Panc1 (cell line): Measurements from ENCODE around the gene LIN9. TPM values are rescaled to one million over a fixed set of nuclear protein-coding genes. Genes with fewer than 3 reads are reported as not detected.

Source experiments
- ATAC-seq: fragments of 200-7000 bp; cut with Tn5 transposase; 2 replicates; pipeline ENCODE4 v1.9.1; 2020; ENCODE audit warnings: mild to moderate bottlenecking, moderate library complexity
- BruUV-seq: library from RNA; stranded (reverse); fragments of 400-500 nt; replicated peaks from 2 replicates; lab custom pipeline; 2021; lab: Mats Ljungman, UMichigan
- CTCF ChIA-PET: fragments of 300-600 bp; sonication (Branson Sonifier 250); formaldehyde crosslinking; loops from one replicate; lab custom pipeline; 2022; ENCODE audit warnings: antibody characterized with exemption; lab: Charles Lee
- POLR2A ChIA-PET: fragments of 300-600 bp; sonication (Branson Sonifier 250); formaldehyde crosslinking; loops from one replicate; lab custom pipeline; 2022; ENCODE audit warnings: antibody characterized with exemption; lab: Charles Lee
- DNase-seq: peaks from one replicate; pipeline ENCODE4 v3.0.0-alpha.2; 2010; ENCODE audit warnings: low read depth, low spot score
- H3K27ac ChIP-seq: 2 replicates; pipeline ENCODE4 v1.5.1; 2011; ENCODE audit warnings: mild to moderate bottlenecking, low read length, inconsistent platforms
- H3K27me3 ChIP-seq: fragments of 200-500 bp; sonication (Bioruptor generic); 2 replicates; pipeline ENCODE4 v1.6.0; 2014; ENCODE audit warnings: low read length, inconsistent platforms; ENCODE audit not compliant: control insufficient read depth, insufficient read depth
- H3K36me3 ChIP-seq: fragments of 200-500 bp; sonication (Bioruptor generic); 2 replicates; pipeline ENCODE4 v1.5.1; 2014; ENCODE audit warnings: inconsistent platforms, mild to moderate bottlenecking, low read length, moderate library complexity; ENCODE audit not compliant: control insufficient read depth, insufficient read depth
- H3K4me1 ChIP-seq: 2 replicates; pipeline ENCODE4 v1.5.1; 2011; ENCODE audit warnings: inconsistent platforms, mild to moderate bottlenecking, low read length, moderate library complexity; ENCODE audit not compliant: control insufficient read depth, insufficient read depth
- H3K4me3 ChIP-seq, 2 experiments: 2 replicates each; pipeline ENCODE4 v1.5.1; 2011 to 2012; ENCODE audit warnings: low read depth in 2 of 2, low read length in 2 of 2, mild to moderate bottlenecking in 2 of 2, inconsistent platforms in 1 of 2, moderate library complexity in 1 of 2
- H3K9me3 ChIP-seq: fragments of 200-500 bp; sonication (Bioruptor generic); 2 replicates; pipeline ENCODE4 v1.5.1; 2014; ENCODE audit warnings: low read depth, mild to moderate bottlenecking, inconsistent platforms, low read length, moderate library complexity; ENCODE audit not compliant: control insufficient read depth, insufficient read depth
- CTCF ChIP-seq: fragments of 450-650 bp; IDR thresholded peaks from 2 replicates; pipeline ENCODE4 v1.5.1; 2017; ENCODE audit warnings: mild to moderate bottlenecking
- POLR2AphosphoS5 ChIP-seq: IDR thresholded peaks from 2 replicates; pipeline ENCODE4 v1.6.1; 2012; ENCODE audit warnings: mild to moderate bottlenecking, low read depth, low read length, moderate library complexity
- REST ChIP-seq, 2 experiments: IDR thresholded peaks; 2 replicates each; pipeline ENCODE4 v1.6.1; 2011 to 2012; ENCODE audit warnings: low read depth in 2 of 2, control low read depth in 1 of 2, low read length in 1 of 2, mild to moderate bottlenecking in 1 of 2, moderate library complexity in 1 of 2; ENCODE audit not compliant: insufficient read depth in 1 of 2
- SIN3A ChIP-seq: IDR thresholded peaks from 2 replicates; pipeline ENCODE4 v1.6.1; 2012; ENCODE audit warnings: low read depth, mild to moderate bottlenecking, low read length, moderate library complexity, borderline replicate concordance; ENCODE audit not compliant: insufficient read depth
- TCF7L2 ChIP-seq: IDR thresholded peaks from 2 replicates; pipeline ENCODE4 v1.6.1; 2011; ENCODE audit warnings: mild to moderate bottlenecking, low read depth, low read length, inconsistent platforms
- in situ Hi-C: cut with HindIII; loops from 2 replicates; pipeline ENCODE4 v1.10.0; 2016; ENCODE audit warnings: low sequenced_read_pairs, low pct_unique_long_range_greater_than_20kb
- intact Hi-C: fragments of 100-400 bp; cut with micrococcal nuclease; formaldehyde crosslinking; loops from one replicate; pipeline ENCODE4 v1.10.0; 2022; ENCODE audit not compliant: unreplicated experiment
- total RNA-seq: library from RNA; stranded (reverse); gene quantifications from one replicate; pipeline ENCODE4 v1.2.1, GENCODE V29; 2021; ENCODE audit not compliant: unreplicated experiment

Gene LIN9
- total RNA-seq, 1 experiment from 2014 or later, result 11.4 TPM

- no peak overlapping the region for H3K4me3 ChIP-seq
- no peak overlapping the region for H3K27ac ChIP-seq
- peaks cover 13% of the 10 kb centered on the region; the same call in 1 of the 2 replicates for H3K36me3 ChIP-seq
- intact Hi-C loops (no loop called here), in situ Hi-C loops (no loop called here)
- ChIA-PET POLR2A (no interaction called here), CTCF (no interaction called here)
- no peaks in the 10 kb centered on the region for H3K9me3 ChIP-seq
- TF ChIP-seq POLR2AphosphoS5, result no peak
- TF ChIP-seq CTCF, result no peak
- no peak for TF ChIP-seq REST (IDR thresholded peaks at IDR 0.05; ENCODE audit: insufficient read depth in 1 of 2, low read depth in 2 of 2, low read length in 1 of 2)
- TF ChIP-seq SIN3A, result no peak
- TF ChIP-seq TCF7L2, result no peak
- H3K27me3 ChIP-seq, result no peaks in the 10 kb centered on the region
- H3K4me1 ChIP-seq, result no peaks in the 10 kb centered on the region
- no TSS peak for BruUV-seq
- no peak for ATAC-seq
- no peak for DNase-seq
Observed at GRCh38 chr1:226233293-226233692, 75.7 kb downstream of the LIN9 start.

- no peaks in the 10 kb centered on the region for H3K27me3 ChIP-seq
- no peak for DNase-seq
- no peaks in the 10 kb centered on the region for H3K9me3 ChIP-seq
- POLR2A ChIA-PET, result interaction anchor here (0.6 to 0.7 kb wide), 2 partner anchors 143 to 148 kb away, joined by 3 to 6 read pairs; no protein-coding TSS in a partner anchor
- intact Hi-C loops (no loop called here), in situ Hi-C loops (no loop called here)
- no peak for TF ChIP-seq POLR2AphosphoS5
- TF ChIP-seq SIN3A, result no peak
- no peak for TF ChIP-seq REST (IDR thresholded peaks at IDR 0.05; ENCODE audit: insufficient read depth in 1 of 2, low read depth in 2 of 2, low read length in 1 of 2)
- no peak for TF ChIP-seq CTCF
- TF ChIP-seq TCF7L2, result no peak
- no peaks in the 10 kb centered on the region for H3K4me1 ChIP-seq
- no TSS peak for BruUV-seq
- H3K27ac ChIP-seq, result no peak overlapping the region
- H3K36me3 ChIP-seq, result peaks cover 5% of the 10 kb centered on the region; the same call in 1 of the 2 replicates
- no peak overlapping the region for H3K4me3 ChIP-seq
- ATAC-seq, result no peak
- CTCF ChIA-PET, result no interaction called here
Observed at GRCh38 chr1:226226601-226227000, 82.4 kb downstream of the LIN9 start.
